HG03442 (cell line): ENCODE data around the gene KCNN3.

Source experiments
- ATAC-seq: cut with Tn5 transposase; IDR thresholded peaks from one replicate; pipeline ENCODE4 v1.9.1; 2021; ENCODE audit warnings: mild to moderate bottlenecking, moderate library complexity; ENCODE audit not compliant: unreplicated experiment

Gene KCNN3

DNA sequence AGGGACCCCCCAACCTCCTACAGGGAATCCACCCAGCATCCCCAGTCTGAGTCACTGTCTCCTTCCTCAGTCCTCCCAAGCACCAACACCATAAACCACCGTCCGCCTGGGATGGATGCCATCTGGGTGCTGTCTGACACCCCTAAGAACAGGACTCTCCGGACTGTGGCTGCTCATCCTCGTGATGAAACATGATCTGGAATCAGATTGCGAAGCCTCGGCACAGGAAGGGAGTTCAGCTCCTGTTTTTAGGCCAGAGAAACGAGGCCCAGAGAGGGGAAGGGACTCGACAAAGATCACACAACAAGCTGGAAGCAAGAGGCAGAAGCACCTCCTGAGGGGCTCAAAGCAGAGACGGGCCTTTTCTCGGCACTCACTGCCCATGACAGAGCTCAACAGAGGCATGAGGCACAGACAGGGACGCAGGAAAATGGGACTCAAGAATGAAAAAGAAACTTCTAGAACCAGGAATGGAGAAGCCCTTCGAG lies 8.4 kb downstream of the KCNN3 start:
- no peak for ATAC-seq

DNA sequence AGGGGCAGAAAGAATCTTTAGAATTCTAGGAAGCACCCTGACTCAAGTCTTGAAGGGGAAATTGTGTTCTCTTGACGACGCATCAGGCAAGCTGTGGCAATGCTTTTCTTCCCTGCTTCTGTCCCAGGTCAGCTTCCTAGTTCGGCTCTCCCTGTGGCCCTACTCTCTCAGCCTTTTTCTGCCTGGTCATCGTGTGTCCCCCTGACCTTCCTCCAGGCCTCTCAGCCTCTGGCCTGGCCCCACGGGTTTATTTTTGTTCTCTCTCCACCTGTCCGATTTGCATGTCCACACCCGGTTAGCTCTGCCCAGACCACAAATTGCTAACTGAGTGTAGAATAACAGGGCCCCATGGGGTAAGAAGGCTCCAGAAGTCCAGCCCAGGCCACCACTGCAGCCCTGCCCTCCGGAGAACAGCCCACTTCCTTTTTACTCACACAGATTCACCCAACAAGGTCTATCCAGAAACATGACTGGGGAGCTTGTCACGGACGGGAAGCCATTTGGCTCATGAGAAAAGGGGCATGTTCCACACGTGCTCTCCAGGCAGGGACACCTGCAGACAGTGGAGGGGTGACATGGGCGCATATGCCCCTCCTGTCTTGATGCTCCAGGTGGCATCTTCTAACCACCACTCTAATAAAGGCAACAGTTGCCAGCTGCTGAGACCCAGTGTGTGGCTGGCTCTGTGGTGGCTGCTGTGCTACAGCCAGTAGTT lies 9.8 kb downstream of the KCNN3 start:
- peak; percentile 44 for ATAC-seq

DNA sequence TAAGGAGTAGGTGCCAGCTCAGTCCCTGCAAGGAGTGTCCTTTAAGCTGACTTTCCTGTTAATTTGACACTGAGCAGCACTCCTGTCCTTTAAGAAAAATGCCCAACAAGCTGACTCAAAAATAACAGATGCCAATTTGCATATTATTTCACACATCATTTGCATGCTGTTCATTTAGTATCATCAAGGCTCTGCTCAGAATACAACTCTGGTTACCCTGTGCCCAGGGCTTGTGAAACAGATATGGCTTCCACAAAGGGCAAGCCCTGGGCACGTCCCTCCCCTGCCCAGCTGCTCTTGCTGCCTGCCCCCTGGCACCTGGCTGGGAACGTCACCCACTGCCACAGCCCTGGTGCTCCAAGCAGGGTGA lies 10.3 kb downstream of the KCNN3 start:
- ATAC-seq: peak; percentile 36

DNA sequence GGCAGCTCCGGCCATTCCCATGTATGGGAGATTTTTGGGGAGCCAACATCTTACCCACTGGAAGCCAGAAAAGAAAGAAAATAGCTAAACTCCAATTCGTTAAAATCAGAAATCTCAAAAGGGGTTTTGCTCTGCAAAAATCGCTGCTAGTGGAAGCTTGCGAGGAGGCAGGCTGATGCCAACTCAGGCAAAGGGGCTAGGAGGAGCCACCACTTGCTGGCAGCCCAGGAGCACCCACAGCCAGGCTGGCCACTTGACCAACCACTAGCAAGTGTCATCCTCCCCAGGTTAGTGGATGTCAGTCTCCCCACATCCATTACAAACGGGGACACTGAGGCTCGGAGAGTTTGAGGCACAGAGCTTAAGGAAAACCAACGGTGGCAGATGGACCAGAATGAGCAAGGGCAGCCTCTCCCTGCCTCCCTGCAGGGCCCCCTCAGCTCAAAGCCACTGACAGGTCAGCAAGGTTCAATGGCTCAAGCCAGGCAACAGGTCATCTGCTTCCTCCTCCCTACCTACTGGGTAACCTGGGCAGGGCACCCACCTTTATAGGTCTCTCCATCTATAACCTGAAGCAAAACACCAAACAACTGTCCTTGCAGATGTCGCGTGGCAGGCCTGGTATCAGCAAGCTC lies 10.8 kb downstream of the KCNN3 start:
- ATAC-seq: no peak

DNA sequence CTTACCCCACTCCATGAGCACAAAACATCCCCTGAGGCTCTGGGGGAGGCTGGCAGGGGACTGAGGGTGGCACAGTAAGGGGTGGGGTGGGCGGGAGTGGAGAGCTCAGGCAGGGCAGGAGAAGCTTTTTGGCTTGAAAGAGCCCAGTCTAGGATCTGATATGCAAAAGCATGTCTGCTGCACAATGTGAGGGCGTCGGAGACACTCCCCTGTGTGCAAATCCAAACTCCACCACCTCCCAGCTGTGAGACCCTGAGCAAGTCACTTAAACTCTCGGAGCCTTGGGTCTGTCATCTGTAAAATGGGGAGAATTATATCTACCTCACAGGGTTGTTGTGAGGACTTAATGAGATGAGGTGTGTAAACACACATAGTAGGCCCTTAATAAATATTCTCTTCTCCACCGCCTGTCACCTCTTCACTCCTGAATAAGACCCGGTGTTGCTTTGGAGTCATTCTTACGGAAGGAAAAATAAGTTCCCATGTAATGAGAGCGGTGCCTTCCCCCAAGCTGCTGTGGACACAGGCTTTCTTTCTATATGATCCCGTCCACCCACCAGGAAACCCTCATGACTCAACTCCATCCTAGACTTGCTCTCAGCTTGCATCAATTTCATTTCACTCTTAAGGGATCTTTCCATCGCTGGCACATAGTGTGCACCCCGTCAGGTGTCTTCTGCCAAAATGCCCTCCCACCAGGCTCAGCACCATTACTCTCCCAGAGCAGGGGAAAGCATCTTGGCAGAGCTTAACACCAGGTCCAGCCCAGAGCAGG lies 12.5 kb downstream of the KCNN3 start:
- no peak for ATAC-seq

DNA sequence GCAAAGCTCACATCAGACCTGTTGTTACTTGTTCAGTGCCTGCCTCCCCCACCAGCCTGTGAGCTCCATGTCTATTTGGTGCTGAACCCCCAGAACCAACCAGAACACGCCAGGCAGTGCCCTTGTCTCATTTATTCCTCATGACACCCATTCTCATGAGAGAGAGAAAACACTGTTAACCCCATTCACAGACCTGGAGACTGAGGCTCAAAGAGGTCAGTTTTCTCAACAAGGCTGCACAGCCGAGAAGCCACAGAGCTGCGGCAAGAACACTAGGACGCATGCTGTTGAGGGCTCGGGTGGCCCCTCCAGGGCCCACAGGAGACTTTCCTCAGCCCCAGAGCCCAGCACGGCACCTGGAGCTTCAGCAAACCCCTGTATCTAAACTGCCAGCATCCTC lies 13.1 kb downstream of the KCNN3 start:
- ATAC-seq: no peak

DNA sequence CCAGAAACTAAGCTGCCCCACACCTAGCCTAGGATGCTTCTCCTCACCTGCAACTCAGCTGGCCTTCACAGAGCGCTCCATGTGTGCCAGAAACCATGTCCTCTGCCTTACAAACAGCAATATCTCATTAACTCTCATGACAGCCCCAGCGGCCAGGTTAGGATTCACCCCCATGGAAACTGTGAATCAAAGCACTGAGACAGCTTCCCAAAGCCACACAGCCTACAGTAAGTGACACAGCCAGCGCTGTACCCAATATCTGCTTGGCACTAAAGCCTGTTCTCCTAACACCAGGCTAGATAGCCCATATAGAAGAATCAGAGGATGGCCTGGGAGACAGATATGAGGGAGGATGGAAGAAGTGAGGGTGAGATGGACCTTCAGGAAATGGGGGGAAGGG lies 13.5 kb downstream of the KCNN3 start:
- no peak for ATAC-seq

DNA sequence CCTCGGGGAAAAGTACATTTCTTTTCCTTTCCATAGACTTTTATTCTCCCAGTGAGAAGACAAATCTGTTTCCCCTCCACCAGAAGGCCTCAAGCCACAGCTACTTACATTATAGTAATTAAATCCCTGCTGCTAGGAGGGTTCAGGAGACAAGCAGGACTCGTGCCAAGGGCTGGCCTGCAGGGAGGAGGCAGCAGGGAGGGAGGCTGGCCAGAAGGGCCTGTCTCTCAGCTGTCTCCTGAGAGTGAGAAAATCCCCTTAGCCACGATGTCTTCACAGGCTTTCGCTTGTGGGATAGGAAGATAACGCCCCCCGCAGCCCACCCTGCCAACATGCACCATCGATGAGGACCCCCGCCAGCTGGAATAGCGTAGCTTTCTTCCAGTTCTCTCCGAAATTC lies 14.0 kb downstream of the KCNN3 start:
- no peak for ATAC-seq

DNA sequence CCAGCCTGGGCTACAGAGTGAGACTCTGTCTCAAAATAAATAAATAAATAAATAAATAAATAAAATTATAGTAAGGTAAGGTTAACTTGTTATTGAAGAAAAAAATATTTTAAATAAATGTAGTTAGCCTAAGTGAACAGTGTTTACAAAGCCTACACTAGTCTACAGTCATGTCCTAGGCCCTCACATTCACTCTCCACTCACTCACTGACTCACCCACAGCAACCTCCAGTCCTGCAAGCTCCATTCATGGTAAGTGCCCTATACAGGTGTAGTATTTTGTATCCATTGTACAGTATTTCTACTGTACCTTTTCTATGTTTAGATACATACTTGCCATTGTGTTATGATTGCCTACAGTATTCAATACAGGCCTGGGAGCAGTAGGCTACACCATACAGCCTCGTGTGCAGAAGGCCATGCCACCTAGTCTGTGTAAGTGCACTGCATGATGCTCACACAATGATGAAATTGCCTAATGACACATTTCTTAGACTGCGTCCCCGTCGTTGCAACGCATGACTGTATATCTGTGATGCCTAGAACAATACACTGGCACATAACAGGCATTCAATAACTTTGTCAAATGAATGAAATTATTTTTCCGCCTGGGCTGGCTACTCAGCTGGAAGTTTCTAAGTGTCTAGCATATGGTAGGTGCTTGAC lies 14.8 kb downstream of the KCNN3 start:
- no peak for ATAC-seq

DNA sequence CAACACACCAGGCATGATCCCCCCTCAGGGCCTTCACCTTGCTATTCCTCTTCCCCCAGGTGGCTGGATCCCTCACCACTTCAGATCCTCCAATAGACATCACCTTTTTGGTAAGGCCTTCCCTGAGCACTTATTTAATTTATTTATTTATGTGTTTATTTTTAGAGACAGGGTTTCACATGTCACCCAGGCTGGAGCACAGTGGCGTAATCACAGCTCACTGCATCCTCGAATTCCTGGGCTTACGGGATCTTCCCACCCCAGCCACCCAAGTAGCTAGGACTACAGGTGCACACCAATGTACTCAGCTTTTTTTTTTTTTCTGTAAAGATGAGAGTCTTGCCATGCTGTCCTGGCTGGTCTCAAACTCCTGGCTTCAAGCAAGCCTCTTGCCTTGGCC lies 17.2 kb downstream of the KCNN3 start:
- ATAC-seq: no peak

DNA sequence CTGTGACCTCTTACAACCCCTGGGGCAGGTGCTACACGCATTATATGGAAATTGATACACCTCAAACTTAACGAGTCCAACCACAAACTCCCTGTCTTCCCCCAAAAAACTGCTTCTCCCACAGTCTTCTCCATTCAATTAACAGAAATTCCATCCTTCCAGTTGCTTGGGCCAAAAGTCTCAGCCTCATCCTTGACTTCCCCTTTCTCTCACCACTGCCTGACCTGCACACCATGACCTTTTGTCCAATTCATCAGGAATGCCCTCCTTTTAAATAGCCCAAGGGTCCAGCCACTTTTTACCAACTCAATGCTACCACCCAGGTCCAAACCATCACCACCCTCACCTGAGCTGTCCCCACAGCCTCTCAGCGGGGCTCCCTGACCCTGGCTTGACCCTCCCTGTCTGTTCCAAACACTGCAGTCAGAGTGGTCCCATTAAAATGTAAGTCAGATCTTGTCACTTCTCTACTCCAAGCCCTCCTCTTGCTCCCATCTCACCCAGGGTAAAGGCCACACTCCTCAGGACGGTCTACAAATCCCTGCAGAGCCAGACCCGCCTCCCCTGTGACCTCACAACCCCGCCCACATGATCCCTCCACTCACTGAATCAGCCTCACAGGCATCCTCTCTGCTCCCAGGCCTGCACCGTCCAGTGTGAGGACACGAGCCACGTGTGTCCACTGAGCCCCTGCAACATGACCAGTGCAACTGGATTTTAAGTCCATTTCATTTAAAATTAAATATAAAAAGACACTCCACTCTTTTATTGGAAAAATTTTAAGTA lies 18.5 kb downstream of the KCNN3 start:
- ATAC-seq: no peak

DNA sequence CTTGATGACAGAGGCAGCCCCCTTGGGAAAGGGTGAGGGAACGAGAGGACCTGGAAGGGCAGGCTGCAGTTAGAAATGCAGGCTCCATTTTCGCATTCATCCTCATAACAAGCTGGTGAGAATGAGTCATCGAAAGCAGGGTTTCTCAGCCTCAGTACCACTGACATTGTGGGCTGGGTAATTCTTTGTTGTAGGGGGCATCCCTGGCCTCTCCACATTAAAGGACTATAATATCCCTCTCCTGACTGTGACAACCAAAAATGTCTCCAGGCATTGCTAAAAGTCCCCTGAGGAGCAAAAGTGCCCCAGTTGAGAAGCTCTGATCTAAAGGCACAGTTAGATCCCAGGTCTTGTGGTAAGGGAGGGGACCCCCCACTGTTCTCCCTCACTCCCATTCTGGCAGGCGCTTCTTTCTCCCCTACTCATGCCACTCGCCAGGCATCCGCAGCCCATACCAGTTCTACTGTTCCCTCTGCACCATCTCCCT lies 20.4 kb downstream of the KCNN3 start:
- peak; percentile 83 for ATAC-seq

DNA sequence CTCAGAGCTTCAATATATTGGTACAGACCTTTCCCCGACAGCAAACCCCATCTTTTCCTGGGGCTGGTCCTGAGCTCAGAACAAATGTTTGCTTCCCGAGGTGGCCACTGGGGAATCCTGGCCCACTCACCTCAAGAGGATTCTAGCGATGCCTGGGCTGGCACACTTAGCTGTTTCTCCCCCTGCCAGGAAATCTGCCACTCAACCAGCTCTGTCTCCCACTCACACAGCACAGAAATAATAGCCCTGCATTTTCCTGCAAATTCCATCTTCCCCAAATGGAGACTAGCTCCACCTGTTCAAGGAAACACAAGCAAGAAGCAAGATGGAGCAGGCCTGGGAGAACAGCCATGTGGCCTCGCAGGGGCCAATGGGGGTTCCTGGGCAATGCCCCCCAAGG lies 21.1 kb downstream of the KCNN3 start:
- no peak for ATAC-seq

DNA sequence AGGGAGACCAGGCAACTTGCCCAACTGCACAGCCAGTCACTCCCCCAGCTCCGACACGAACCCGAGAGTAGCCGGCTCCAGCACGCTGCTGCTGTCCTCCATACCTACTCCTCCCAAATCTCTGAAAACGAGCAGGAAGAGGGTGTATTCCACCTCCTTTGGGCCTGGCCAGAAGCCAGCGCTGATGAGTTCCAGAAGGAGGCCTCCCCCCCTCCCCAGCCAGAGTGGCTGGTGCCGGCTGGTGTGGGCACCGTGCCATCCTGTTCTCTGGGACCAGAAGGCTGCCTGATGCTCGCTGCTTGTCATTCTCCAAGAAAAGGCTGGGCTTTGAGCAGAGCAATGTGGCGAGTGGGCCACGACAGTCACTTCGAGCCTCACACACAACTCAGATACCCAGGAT lies 22.2 kb downstream of the KCNN3 start:
- ATAC-seq: no peak

DNA sequence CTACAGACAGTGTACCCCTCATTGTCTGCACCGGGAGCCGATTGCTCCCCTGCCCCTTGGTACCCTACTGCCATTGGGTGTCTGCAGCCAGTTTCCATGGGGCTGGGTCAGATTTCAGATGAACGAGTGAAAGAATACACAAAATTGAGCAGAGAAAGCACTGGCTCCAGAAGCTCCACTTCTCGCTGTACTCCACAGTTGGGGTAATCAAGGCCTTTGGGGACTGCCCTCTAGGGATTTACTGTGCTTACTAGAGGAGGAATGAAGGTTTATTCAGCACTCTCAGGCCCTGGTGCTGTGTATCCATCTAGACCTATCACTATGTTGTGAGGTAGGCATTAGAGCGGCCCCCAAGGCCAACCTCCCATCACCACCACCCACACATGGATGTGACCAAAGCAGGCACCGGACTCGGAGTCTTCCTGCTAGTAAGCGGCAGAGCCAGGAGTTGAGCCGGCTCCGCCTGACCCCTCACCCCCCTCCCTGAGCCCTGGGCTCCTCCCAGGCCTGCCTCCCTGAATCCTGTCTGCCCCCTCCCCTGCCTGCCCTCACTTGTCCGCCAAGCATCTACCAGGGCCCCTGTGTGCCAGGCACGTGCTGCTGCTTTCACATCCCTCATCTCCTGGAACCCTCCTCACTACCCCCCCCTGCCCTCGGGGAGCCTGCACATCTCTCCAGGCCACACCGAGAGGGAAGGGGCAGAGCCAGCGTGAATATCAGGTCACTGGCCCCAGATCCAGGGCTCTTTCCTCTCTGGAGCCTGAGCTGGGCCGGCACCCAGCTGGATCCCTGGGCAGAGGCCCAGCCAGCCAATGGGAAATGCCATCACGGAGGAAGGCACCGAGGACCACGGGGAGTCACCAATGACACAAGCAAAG lies 23.3 kb downstream of the KCNN3 start:
- ATAC-seq: no peak

DNA sequence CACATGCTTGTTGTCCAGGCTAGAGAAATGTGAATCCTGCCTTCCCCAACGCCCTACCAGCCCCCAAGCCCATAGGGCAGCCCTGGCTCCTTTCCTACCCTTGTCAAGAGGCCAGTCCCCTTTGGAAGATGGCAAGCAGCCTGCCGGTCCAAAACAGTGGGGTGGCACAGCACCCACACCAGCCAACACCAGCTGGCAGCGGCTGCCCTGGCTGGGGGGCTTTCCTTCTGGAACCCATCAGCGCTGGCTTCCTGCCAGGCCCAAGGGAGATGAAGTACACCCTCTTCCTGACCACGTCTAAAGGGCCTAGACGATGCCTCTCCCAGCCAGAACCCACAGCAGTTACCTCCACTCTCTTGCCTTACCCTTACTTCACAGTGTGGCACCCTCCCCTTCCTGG lies 24.2 kb downstream of the KCNN3 start:
- ATAC-seq: no peak

DNA sequence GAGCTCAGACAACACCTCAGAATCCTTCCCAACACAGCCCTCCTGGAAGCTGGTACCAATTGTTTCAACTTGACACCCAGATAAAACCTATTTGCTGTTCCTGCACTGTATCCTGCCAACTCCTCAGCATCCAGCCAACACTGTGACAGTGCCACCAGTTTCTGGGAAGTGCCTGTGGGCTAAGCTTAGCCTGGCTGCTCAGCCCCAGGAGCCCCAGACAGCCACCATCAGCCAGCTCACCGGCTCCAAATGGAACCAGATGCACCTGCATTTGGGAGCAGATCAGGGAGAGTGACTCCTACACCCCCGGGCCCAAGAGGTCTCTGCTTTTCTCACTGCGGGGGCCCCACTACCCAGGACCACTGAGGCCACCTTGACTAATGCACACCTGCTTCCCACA lies 24.9 kb downstream of the KCNN3 start:
- no peak for ATAC-seq

DNA sequence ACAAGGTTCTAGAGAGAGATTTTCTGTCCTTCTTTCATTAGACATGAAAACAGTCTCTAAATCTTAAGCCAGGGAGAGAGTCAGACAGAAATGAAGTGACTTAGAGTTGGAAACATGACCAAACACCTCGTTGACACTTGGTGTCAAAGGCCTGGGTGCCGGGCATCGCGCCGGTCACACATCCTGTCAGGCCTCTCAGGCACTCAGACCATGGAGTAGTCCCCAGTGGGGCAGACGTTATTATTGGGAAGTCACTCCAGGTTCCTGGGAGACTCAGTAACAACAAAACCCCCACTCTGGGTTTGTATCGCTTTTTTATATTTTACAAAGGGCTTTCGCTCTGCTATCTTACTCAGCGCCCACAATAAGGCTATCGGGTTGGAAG lies 25.8 kb downstream of the KCNN3 start:
- no peak for ATAC-seq

DNA sequence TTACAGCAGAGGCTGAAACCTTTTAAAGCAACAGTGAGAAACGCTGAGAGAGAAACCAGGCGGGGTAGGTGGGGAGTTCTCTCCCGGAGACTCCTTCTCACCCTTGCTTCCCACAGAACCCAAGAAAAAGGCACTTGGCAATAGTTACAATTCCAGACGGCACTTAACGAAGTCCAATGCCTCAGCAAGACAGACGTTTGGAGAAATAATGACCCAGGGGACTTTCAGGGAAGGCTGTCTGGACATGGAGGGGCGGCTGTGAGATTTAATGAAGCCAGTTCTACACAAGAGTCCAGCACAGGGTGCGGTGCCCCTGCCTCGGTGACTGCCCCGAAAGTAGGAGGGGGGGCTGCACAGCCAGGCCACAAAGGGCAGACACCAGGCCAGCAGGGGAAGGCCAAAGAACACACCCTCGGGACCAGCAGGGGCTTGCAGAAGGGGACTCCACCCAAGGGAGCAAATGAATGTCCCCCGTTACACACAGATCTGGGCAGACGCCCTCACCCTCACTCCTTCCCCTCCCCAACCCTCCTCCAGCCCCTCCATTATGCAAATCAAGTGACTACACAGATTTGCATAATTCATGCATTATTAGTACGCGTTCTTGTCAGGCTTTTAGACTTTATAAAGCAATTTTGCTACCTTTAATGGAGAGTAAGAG lies 26.3 kb downstream of the KCNN3 start:
- ATAC-seq: no peak
